HFF-Myc (cell line): ENCODE measurements around the gene SLC6A13.

Source experiments
- DNase-seq: peaks from one replicate; pipeline ENCODE4 v3.0.0-alpha.2; 2011; ENCODE audit warnings: low read depth; ENCODE audit errors: extremely low read depth
- H3K4me3 ChIP-seq: replicated peaks from 2 replicates; pipeline ENCODE4 v1.5.1; 2011; ENCODE audit warnings: low read depth, mild to moderate bottlenecking, control low read depth, low read length
- TF ChIP-seq, protein P1 (sequence below): IDR thresholded peaks from 2 replicates; pipeline ENCODE4 v1.5.1; 2012; ENCODE audit warnings: mild to moderate bottlenecking, low read depth, low read length, control low read depth; ENCODE audit errors: missing control alignments

Gene SLC6A13

GRCh38 chr12:275812-276211 lies 13.2 kb upstream of the SLC6A13 start:
- TF ChIP-seq, protein P1, sequence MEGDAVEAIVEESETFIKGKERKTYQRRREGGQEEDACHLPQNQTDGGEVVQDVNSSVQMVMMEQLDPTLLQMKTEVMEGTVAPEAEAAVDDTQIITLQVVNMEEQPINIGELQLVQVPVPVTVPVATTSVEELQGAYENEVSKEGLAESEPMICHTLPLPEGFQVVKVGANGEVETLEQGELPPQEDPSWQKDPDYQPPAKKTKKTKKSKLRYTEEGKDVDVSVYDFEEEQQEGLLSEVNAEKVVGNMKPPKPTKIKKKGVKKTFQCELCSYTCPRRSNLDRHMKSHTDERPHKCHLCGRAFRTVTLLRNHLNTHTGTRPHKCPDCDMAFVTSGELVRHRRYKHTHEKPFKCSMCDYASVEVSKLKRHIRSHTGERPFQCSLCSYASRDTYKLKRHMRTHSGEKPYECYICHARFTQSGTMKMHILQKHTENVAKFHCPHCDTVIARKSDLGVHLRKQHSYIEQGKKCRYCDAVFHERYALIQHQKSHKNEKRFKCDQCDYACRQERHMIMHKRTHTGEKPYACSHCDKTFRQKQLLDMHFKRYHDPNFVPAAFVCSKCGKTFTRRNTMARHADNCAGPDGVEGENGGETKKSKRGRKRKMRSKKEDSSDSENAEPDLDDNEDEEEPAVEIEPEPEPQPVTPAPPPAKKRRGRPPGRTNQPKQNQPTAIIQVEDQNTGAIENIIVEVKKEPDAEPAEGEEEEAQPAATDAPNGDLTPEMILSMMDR = no peak
- no peak overlapping the region for H3K4me3 ChIP-seq
- DNase-seq = no peak

DNA sequence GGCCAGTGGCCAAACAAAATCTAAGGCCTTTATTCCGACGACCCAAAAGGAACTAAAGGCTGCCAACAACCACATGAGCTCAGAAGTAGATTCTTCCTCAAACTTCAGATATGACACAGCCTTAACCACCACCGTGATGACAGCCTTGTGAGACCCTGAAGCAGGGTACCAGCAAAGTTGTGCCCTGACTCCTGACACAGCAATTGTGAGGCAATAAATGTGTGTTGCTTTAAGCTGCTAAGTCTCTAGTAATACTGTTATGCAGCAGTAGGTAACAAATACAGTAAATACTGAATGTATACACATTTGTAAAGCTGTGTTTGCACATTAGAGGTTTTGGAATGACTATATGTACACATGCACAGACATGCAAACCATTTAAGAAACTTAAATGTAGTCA lies 10.7 kb upstream of the SLC6A13 start:
- H3K4me3 ChIP-seq = no peak overlapping the region
- DNase-seq = no peak
- TF ChIP-seq, protein P1 = no peak

- DNase-seq = no peak
- TF ChIP-seq, protein P1 = no peak
- H3K4me3 ChIP-seq = no peak overlapping the region
Measured at GRCh38 chr12:272942-273341, 10.3 kb upstream of the SLC6A13 start.

- H3K4me3 ChIP-seq = no peak overlapping the region
- TF ChIP-seq, protein P1 = no peak
- DNase-seq = no peak
Measured at GRCh38 chr12:271161-271560, 8.5 kb upstream of the SLC6A13 start.

GRCh38 chr12:269191-269590 lies 6.6 kb upstream of the SLC6A13 start:
- TF ChIP-seq, protein P1 = no peak
- DNase-seq = no peak
- no peak overlapping the region for H3K4me3 ChIP-seq

GRCh38 chr12:268483-268840 lies 5.8 kb upstream of the SLC6A13 start:
- TF ChIP-seq, protein P1 = no peak
- DNase-seq = no peak
- no peak overlapping the region for H3K4me3 ChIP-seq
